IPS-20b (cell line): ENCODE measurements around the gene ARL11.
"Not testable (repeated sequence)": the region's sequence is repeated elsewhere in the genome, so short reads cannot be mapped to it uniquely, and the experiment has no call there.

Source experiments
- H3K27ac ChIP-seq: one replicate; pipeline ENCODE4 v1.5.1; 2013; ENCODE audit warnings: low read length
- H3K27me3 ChIP-seq: 2 replicates; pipeline ENCODE4 v1.6.1; 2013; ENCODE audit warnings: mild to moderate bottlenecking, low read length, inconsistent platforms; ENCODE audit not compliant: insufficient read depth
- H3K36me3 ChIP-seq: 2 replicates; pipeline ENCODE4 v1.6.1; 2013; ENCODE audit warnings: low read depth, mild to moderate bottlenecking, inconsistent platforms, low read length, moderate library complexity; ENCODE audit not compliant: insufficient read depth
- H3K4me1 ChIP-seq: 2 replicates; pipeline ENCODE4 v1.6.1; 2013; ENCODE audit warnings: mild to moderate bottlenecking, control low read depth, inconsistent platforms, low read length, moderate library complexity; ENCODE audit not compliant: insufficient read depth
- H3K4me3 ChIP-seq: 2 replicates; pipeline ENCODE4 v1.5.1; 2013; ENCODE audit warnings: mild to moderate bottlenecking, low read length, inconsistent platforms
- H3K9ac ChIP-seq: 2 replicates; pipeline ENCODE4 v1.6.1; 2013; ENCODE audit warnings: low read depth, mild to moderate bottlenecking, inconsistent platforms, low read length, moderate library complexity
- H3K9me3 ChIP-seq: 2 replicates; pipeline ENCODE4 v1.6.1; 2013; ENCODE audit warnings: mild to moderate bottlenecking, low read depth, low read length, inconsistent platforms; ENCODE audit not compliant: insufficient read depth

The ARL11 gene

DNA sequence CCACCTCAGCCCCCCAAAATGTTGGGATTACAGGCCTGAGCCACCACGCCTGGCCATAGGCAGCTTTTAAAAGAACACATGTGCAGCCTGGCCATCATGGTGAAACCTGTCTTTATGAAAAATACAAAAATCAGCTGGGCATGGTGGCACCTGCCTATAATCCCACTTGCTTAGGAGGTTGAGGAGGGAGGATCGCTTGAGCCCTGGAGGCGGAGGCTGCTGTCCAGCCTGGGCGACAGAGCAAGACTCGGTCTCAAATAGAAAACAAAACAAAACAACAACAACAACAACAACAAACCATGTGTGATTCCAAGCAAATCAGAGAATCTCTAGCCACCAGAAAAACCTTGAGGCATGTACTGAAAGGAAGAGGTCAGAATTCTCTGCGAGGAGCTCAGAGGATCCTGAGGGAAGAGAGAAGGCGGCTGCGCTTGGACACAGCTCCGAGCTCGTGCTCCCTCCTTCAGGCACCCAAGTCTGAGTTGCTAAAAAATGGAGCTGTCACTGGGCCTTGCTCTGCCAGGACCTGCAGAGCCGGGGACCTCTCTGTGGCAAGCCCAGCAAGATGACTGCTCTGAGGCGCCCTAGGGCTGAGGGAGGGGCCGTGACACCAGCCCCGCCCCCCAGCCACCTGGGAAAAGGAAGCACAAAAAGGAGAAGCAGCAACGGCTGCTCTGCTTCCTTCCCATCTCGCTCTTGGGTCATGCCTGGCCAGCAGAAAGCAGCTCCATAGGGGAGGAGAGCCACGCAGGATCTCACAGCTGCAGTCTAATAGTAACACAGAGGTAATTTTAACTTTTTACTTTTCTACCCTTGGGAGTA lies at the start of gene ARL11:
Gene ARL11 (plus strand): TSS at position 677 of the 822 bp plus-strand sequence. CDS start 1,941 bp downstream, outside the sequence.
- Histone ChIP-seq H3K9me3 (no peaks in the 10 kb centered on the region), H3K27me3 (no peaks in the 10 kb centered on the region), H3K9ac (no peak within 1 kb of the TSS), H3K4me3 (peak within 1 kb of the TSS; percentile 56), H3K36me3 (no peaks in the 10 kb centered on the region), H3K4me1 (no peaks in the 10 kb centered on the region), H3K27ac (no peak within 1 kb of the TSS)

DNA sequence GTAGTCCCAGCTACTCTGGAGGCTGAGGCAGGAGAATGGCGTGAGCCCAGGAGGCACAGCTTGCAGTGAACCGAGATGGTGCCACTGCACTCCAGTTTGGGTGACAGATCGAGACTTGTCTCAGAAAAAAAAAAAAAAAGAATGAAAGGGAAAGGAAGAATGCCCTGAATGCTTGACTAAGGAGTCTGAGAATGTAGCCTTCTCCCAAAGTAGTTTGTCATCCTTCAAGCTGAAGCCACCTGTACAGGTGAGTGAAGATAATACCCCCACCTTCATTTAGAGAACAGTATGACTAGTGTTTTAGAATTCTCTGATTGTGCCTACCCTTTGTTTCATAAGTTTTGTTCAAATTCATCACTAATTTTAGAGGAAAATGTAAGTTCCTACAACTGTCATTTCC lies 48.8 kb upstream of the ARL11 start:
- Histone ChIP-seq H3K9ac (no peak overlapping the region), H3K4me1 (no peaks in the 10 kb centered on the region), H3K36me3 (peaks cover 32% of the 10 kb centered on the region), H3K27me3 (peaks cover 3% of the 10 kb centered on the region; the same call in 1 of the 2 replicates), H3K27ac (no peak overlapping the region), H3K4me3 (no peak overlapping the region), H3K9me3 (no peaks in the 10 kb centered on the region)

DNA sequence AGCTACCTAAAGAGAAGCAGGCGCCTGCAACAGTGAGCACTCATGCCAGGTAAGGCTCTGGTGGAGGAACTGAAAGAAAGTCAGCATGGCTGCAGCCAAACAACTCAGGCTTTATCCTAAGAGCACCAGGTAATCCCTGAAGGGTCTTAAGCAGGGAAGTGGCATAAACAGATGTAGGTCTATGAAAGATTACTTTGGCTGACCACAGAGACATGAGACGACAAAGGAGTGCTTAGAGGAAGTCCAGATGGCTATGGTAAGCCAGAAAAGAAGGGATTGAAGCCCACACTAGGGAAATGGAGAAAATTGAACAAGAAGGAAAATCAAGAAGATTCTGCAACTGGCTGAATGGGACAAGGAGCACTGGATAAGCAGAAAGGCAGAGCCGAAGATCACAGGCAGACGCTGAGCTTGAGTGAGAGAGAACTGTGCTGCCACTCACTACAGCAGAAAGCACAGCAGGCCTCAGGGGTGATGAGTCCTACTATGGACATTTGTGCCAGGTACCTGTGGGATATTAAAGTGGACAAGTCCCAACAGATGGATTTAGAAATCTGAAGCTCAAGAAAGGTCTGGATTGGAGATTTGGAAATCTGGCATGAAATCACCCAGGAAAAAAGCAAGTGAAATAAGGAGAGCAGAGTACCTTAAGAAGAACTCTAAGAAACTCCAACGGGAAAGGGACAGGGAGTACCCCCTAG lies 47.2 kb upstream of the ARL11 start:
- peaks cover 7% of the 10 kb centered on the region; the same call in 1 of the 2 replicates for H3K27me3 ChIP-seq
- H3K27ac ChIP-seq: no peak overlapping the region
- H3K4me3 ChIP-seq: no peak overlapping the region
- peaks cover 32% of the 10 kb centered on the region for H3K36me3 ChIP-seq
- H3K4me1 ChIP-seq: peaks cover 1% of the 10 kb centered on the region; the same call in 1 of the 2 replicates
- H3K9ac ChIP-seq: no peak overlapping the region
- no peaks in the 10 kb centered on the region for H3K9me3 ChIP-seq

DNA sequence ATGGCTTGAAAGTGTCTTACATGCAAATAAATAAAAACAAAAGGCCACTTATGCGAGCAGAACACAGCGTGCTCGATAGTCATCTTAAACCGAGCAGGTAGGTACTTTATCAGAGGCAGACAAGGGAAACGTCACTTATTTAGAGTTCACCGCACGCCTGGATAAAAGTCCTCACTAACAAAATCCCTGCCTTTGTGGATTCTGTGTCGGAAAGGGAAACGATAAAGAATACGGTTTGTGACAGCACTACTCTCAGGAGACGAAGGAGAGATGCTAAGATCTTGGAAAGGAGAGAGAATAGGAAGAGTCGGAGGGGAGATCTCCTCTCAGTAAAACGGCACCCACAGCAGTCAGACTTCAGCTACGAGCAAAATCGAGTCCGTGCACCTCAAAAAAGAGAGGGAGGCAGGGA lies 43.5 kb upstream of the ARL11 start:
- H3K4me3 ChIP-seq: peak overlapping the region; percentile 89
- no peak overlapping the region for H3K27ac ChIP-seq

DNA sequence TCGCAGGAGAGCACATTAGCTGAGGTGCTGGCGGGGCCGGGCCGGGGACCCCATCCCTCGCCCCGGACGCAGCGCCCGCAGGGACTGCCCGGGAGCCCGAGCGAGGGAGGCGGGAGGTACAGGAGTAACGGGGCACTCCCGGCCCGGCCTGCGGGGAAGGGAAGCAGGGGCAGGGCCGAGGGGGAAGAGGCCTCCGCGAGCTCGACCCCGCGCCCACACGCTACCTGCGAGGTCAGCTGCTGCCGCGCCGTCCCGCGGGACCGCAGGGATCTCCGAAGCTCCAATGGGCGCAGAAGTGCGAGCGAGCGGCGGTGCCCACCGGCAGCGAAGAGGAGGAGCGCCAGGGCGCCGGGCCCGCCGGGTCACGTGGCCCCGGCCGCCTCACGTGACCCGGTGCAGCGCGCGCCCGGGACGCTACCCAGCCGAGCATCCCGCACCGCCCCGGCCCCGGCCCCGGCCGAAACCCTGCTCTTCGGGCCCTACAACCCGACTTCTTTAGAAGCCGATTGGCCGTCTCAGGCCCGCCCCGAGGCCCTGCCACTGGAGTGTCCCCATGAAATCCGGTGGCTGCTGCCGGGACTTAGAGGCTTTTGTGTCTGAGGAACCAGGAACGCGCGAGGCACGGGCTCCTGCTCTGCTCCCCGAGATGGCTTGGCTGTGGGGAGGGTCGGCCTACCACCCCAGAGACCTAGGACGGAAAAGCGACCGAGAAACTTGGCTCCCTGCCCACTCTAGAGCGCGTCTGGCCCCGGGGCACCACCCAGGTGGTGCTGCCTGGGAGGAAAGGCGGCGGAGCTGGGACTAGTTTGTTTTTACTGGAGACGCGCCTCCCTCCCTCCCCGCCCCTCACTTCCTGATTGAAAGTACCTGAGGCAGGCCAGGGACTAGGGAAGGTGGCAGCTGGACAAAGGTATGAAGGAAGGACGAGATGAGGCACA lies 42.8 kb upstream of the ARL11 start, which contains the start of gene RCBTB1:
Gene RCBTB1 (minus strand): TSS at position 339 of the 938 bp plus-strand sequence. CDS start 18,279 bp downstream, outside the sequence.
- H3K9me3 ChIP-seq: no peaks in the 10 kb centered on the region
- peak within 1 kb of the TSS; percentile 76 for H3K27ac ChIP-seq
- peak within 1 kb of the TSS; percentile 89 for H3K4me3 ChIP-seq
- H3K27me3 ChIP-seq: peaks cover 7% of the 10 kb centered on the region; the same call in 1 of the 2 replicates
- H3K4me1 ChIP-seq: peaks cover 5% of the 10 kb centered on the region; the same call in 1 of the 2 replicates
- peaks cover 14% of the 10 kb centered on the region for H3K36me3 ChIP-seq
- peak within 1 kb of the TSS; percentile 93 for H3K9ac ChIP-seq

More for the DNA sequence above, 43.5 kb upstream of the ARL11 start:
- peaks cover 5% of the 10 kb centered on the region; the same call in 1 of the 2 replicates for H3K4me1 ChIP-seq
- H3K9ac ChIP-seq: peak overlapping the region; percentile 93
- H3K36me3 ChIP-seq: peaks cover 21% of the 10 kb centered on the region
- no peaks in the 10 kb centered on the region for H3K9me3 ChIP-seq
- H3K27me3 ChIP-seq: peaks cover 7% of the 10 kb centered on the region; the same call in 1 of the 2 replicates

DNA sequence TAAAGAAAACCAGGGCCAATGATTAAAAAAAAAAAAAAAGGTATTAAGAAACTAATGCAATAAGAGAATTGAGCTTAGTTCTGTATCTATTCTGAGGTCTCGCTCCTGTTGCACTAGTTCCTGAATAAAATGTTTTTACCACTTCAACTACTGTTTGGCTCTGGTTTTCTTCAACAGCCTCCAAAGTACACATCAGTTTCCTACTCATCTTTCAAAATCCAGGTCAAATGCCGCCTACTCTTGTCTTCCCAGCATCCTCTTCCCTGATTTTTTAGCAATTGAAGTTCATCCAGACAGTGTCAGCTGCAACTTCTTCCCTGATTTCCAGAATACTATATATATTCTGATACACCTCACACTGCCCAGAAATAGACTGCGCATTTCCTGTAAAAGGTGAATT lies 41.6 kb upstream of the ARL11 start:
- peaks cover 5% of the 10 kb centered on the region; the same call in 1 of the 2 replicates for H3K4me1 ChIP-seq
- no peaks in the 10 kb centered on the region for H3K9me3 ChIP-seq
- peaks cover 3% of the 10 kb centered on the region; the same call in 1 of the 2 replicates for H3K36me3 ChIP-seq
- H3K27me3 ChIP-seq: peaks cover 7% of the 10 kb centered on the region; the same call in 1 of the 2 replicates
- peak overlapping the region; percentile 93; the same call in 1 of the 2 replicates for H3K9ac ChIP-seq
- peak overlapping the region; percentile 89; the same call in 1 of the 2 replicates for H3K4me3 ChIP-seq
- H3K27ac ChIP-seq: no peak overlapping the region

DNA sequence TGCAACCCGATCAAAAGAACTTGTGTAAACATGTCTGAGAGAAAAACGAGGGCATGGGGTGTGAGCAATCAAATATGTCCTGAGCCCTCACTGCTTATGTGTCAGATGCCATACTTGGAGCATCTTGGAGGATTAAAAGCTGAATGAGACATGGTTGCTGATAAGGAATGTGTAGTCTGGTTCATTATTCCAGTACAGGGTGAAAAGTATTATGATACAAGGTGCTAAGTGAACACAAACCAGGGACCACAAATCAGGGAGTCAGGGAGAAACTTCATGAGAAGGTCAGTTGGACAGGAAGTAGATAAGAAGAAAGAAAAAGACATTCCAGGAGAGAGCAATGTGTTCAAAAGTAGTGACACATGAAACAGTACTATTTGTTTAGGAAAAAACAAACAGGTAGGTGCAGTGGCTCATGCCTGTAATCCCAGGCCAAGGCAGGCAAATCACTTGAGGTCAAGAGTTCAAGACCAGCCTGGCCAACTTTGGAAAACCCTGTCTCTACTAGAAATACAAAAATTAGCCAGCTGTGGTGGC lies 40.9 kb upstream of the ARL11 start:
- Histone ChIP-seq H3K4me1 (peaks cover 5% of the 10 kb centered on the region; the same call in 1 of the 2 replicates), H3K27ac (no peak overlapping the region), H3K27me3 (peaks cover 7% of the 10 kb centered on the region; the same call in 1 of the 2 replicates), H3K9ac (no peak overlapping the region), H3K9me3 (no peaks in the 10 kb centered on the region), H3K4me3 (no peak overlapping the region), H3K36me3 (no peaks in the 10 kb centered on the region)

DNA sequence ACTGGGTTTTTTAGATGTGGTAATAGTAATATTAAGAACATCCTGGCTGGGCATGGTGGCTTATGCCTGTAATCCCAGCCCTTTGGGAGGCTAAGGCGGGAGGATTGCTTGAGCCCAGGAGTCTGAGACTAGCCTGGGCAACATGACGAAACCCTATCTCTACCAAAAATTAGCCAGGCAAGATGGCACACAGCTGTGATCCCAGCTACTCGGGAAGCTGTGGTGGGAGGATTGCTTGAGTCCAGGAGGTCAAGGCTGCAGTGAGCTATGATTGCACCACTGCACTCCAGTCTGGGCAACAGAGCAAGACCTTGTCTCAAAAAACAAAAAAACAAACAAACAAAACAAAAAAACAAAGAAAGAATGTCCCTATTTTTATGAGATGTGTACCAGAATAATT lies 37.6 kb upstream of the ARL11 start:
- H3K27me3 ChIP-seq, H3K9ac ChIP-seq, H3K4me3 ChIP-seq, H3K4me1 ChIP-seq, H3K36me3 ChIP-seq, H3K27ac ChIP-seq, H3K9me3 ChIP-seq: not testable (repeated sequence)

DNA sequence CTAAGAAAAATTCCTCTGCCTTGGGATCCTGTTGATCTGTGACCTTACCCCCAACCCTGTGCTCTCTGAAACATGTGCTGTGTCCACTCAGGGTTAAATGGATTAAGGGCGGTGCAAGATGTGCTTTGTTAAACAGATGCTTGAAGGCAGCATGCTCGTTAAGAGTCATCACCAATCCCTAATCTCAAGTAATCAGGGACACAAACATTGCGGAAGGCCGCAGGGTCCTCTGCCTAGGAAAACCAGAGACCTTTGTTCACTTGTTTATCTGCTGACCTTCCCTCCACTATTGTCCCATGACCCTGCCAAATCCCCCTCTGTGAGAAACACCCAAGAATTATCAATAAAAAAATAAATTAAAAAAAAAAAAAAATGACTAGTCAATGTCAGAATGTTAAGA lies 34.4 kb upstream of the ARL11 start:
- not testable (repeated sequence) for H3K4me1 ChIP-seq, H3K27ac ChIP-seq, H3K27me3 ChIP-seq, H3K9ac ChIP-seq, H3K4me3 ChIP-seq, H3K9me3 ChIP-seq, H3K36me3 ChIP-seq

DNA sequence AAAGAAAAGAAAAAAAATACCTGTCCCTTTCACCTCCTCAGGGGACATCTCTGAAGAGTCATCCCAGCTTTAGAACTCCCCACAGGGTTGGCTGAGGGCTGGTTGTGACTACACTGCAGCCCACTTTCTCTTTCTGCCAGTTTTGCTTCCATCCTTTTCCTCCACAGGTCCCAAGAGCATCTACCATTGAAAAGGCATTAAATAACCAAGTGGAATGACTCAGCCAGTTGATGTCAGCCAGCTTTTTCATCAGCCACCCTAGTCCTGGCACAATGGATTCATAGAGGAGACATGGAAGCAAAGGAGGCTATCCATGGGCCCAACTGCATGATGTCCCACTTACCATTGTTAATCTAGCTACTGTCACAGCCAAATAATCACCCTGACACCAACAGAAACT lies 33.7 kb upstream of the ARL11 start:
- H3K9ac ChIP-seq: no peak overlapping the region
- no peak overlapping the region for H3K4me3 ChIP-seq
- no peak overlapping the region for H3K27ac ChIP-seq
- no peaks in the 10 kb centered on the region for H3K36me3 ChIP-seq
- no peaks in the 10 kb centered on the region for H3K27me3 ChIP-seq
- no peaks in the 10 kb centered on the region for H3K9me3 ChIP-seq
- no peaks in the 10 kb centered on the region for H3K4me1 ChIP-seq

DNA sequence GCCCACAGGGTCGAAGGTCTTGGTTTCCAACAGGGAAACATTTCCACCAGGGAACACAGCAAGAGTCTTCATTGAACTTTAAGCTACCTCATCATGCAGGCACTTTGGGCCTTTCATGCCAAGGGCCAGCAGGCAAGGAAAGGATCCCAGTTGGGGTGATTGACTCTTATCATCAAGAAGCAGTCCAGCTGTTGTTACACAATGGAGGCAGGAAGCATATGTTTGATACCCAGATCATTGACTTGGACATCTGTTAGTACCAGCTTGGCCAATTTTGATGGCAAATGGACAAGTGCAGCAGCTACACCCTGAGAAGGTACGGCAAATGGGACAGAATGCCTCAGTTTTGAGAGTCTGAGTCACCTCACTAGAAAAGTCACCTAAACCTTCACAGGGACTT lies 32.1 kb upstream of the ARL11 start:
- no peak overlapping the region for H3K27ac ChIP-seq
- no peaks in the 10 kb centered on the region for H3K36me3 ChIP-seq
- no peaks in the 10 kb centered on the region for H3K9me3 ChIP-seq
- H3K27me3 ChIP-seq: no peaks in the 10 kb centered on the region
- H3K9ac ChIP-seq: no peak overlapping the region
- H3K4me3 ChIP-seq: no peak overlapping the region
- no peaks in the 10 kb centered on the region for H3K4me1 ChIP-seq
